A549 (cell line): ENCODE data around the gene C1GALT1. TPM values are rescaled to one million over a fixed set of nuclear protein-coding genes. Genes with fewer than 3 reads are reported as not detected.

Experiments used
- ATAC-seq, 2 experiments: fragments of 200-7000 bp in 1 of 2; fragments of >200 bp in 1 of 2; cut with Nextera tagmentation in 1 of 2; cut with Tn5 transposase in 1 of 2; 3 replicates each; pipeline versions ENCODE4 v1.8.0 to v1.9.1; 2018 to 2020; ENCODE audit warnings: mild to moderate bottlenecking in 1 of 2, moderate library complexity in 1 of 2
- CTCF ChIA-PET: fragments of 300-600 bp; sonication (Branson Sonifier 250); formaldehyde crosslinking; extraction: SDS; loops from one replicate; lab custom pipeline; 2021; ENCODE audit warnings: antibody characterized with exemption, inconsistent platforms; lab: Yijun Ruan, JAX
- POLR2A ChIA-PET: fragments of 350-600 bp; formaldehyde crosslinking; extraction: SDS; loops from one replicate; lab custom pipeline; 2021; ENCODE audit warnings: antibody characterized with exemption, inconsistent platforms; lab: Yijun Ruan, JAX
- DNase-seq, 2 experiments: peaks; one replicate each; pipeline versions ENCODE4 v3.0.0 to v3.0.0-alpha.2; 2011 to 2016; ENCODE audit warnings: low read depth in 1 of 2, low spot score in 1 of 2
- FAIRE-seq: peaks from 2 replicates; lab custom pipeline; 2011; peaks lifted over from hg19 to GRCh38; lab: Jason Lieb, UNC
- H3K27ac ChIP-seq, 2 experiments: fragments of >200 bp; sonication (Bioruptor Twin); formaldehyde crosslinking; 3 replicates each; pipeline ENCODE4 v1.5.1; 2016 to 2017
- H3K4me1 ChIP-seq: fragments of >200 bp; sonication (Bioruptor Twin); formaldehyde crosslinking; 3 replicates; pipeline ENCODE4 v1.6.1; 2016
- H3K4me2 ChIP-seq: fragments of >200 bp; sonication (Bioruptor Twin); formaldehyde crosslinking; 3 replicates; pipeline ENCODE4 v1.6.1; 2016
- H3K4me3 ChIP-seq: fragments of >200 bp; sonication (Bioruptor Twin); formaldehyde crosslinking; 3 replicates; pipeline ENCODE4 v1.5.1; 2016
- H3K9me3 ChIP-seq: fragments of >200 bp; sonication (Bioruptor Twin); formaldehyde crosslinking; 3 replicates; pipeline ENCODE4 v1.6.1; 2016
- CHD4 ChIP-seq: fragments of 200-600 bp; sonication (generic); IDR thresholded peaks from 2 replicates; pipeline ENCODE4 v1.6.1; 2016; ENCODE audit warnings: antibody characterized with exemption, mild to moderate bottlenecking, borderline replicate concordance
- EHF ChIP-seq: fragments of 250-450 bp; sonication (Bioruptor Pico); IDR thresholded peaks from 2 replicates; pipeline ENCODE4 v1.5.0; 2020; ENCODE audit warnings: mild to moderate bottlenecking
- EHMT2 ChIP-seq: fragments of 200-600 bp; sonication (generic); IDR thresholded peaks from 2 replicates; pipeline ENCODE4 v1.6.1; 2016; ENCODE audit warnings: antibody characterized with exemption, low read depth, mild to moderate bottlenecking, moderate library complexity
- FOSL2 ChIP-seq, 2 experiments: fragments of 450-650 bp in 1 of 2; fragments of >200 bp in 1 of 2; sonication (Bioruptor Twin) in 1 of 2; formaldehyde crosslinking; IDR thresholded peaks; 2 replicates each; pipeline versions ENCODE4 v1.5.0 to v1.6.1; 2016 to 2020; ENCODE audit warnings: mild to moderate bottlenecking in 1 of 2, moderate library complexity in 1 of 2
- HDAC2 ChIP-seq: fragments of 200-600 bp; sonication (generic); IDR thresholded peaks from 2 replicates; pipeline ENCODE4 v1.6.1; 2016
- HEYL ChIP-seq: fragments of 250-450 bp; sonication (Bioruptor Pico); IDR thresholded peaks from 2 replicates; pipeline ENCODE4 v1.8.0; 2021; ENCODE audit warnings: mild to moderate bottlenecking, moderate library complexity
- HOXB5 ChIP-seq: fragments of 250-450 bp; sonication (Bioruptor Pico); IDR thresholded peaks from 2 replicates; pipeline ENCODE4 v1.5.0; 2020; ENCODE audit warnings: mild to moderate bottlenecking, moderate library complexity
- JUN ChIP-seq, 2 experiments: fragments of >200 bp; sonication (Bioruptor Twin); formaldehyde crosslinking; IDR thresholded peaks; 2 replicates in 1 of 2; 3 replicates in 1 of 2; pipeline ENCODE4 v1.6.1; 2016 to 2017
- JUNB ChIP-seq: fragments of >200 bp; sonication (Bioruptor Twin); formaldehyde crosslinking; IDR thresholded peaks from 2 replicates; pipeline ENCODE4 v1.6.1; 2016
- KDM1A ChIP-seq: fragments of 200-600 bp; sonication (generic); IDR thresholded peaks from 2 replicates; pipeline ENCODE4 v1.6.1; 2016; ENCODE audit warnings: low read depth, mild to moderate bottlenecking
- NPAS2 ChIP-seq: fragments of 250-450 bp; sonication (Bioruptor Pico); IDR thresholded peaks from 2 replicates; pipeline ENCODE4 v1.8.0; 2022; ENCODE audit warnings: mild to moderate bottlenecking, moderate library complexity, borderline replicate concordance
- NR3C1 ChIP-seq: fragments of >200 bp; sonication (Bioruptor Twin); formaldehyde crosslinking; IDR thresholded peaks from 3 replicates; pipeline ENCODE4 v1.6.1; 2017
- PHF8 ChIP-seq: fragments of 200-600 bp; sonication (generic); IDR thresholded peaks from 2 replicates; pipeline ENCODE4 v1.6.1; 2016; ENCODE audit warnings: low read depth, mild to moderate bottlenecking, antibody characterized with exemption, moderate library complexity, borderline replicate concordance
- POLR2A ChIP-seq: IDR thresholded peaks from 2 replicates; pipeline ENCODE4 v1.6.1; 2012; ENCODE audit warnings: mild to moderate bottlenecking, low read length
- RFX5 ChIP-seq: fragments of 450-650 bp; IDR thresholded peaks from 2 replicates; pipeline ENCODE4 v1.7.1; 2014; ENCODE audit warnings: antibody characterized with exemption, mild to moderate bottlenecking, moderate library complexity
- ZSCAN20 ChIP-seq: fragments of 250-450 bp; sonication (Bioruptor Pico); IDR thresholded peaks from 2 replicates; pipeline ENCODE4 v1.8.0; 2022; ENCODE audit warnings: mild to moderate bottlenecking, moderate library complexity
- WGBS: methylation state at CpG from one replicate; pipeline ENCODE4 v1.1.6; 2017; ENCODE audit errors: missing lambda C conversion rate; 5-methylcytosine and 5-hydroxymethylcytosine counted together
- polyA plus RNA-seq, 4 experiments: library from polyadenylated mRNA; depleted of rRNA in 3 of 4; stranded (reverse); fragments of >200 nt; fragmentation: RNase III in 1 of 4; extraction: RNeasy Plus Mini Kit Qiagen cat#74134 plus additional on column Dnase treatment in 1 of 4; gene quantifications; 2 replicates in 3 of 4; 3 replicates in 1 of 4; pipeline ENCODE4 v1.2.3, GENCODE V29; 2011 to 2017
- TF ChIP-seq, protein P1 (sequence below): fragments of 150-350 bp; IDR thresholded peaks from 2 replicates; pipeline ENCODE4 v1.6.1; 2014; ENCODE audit warnings: low read depth, mild to moderate bottlenecking, low read length
- TF ChIP-seq, protein P2 (sequence below): fragments of 250-450 bp; sonication (Bioruptor Pico); IDR thresholded peaks from 2 replicates; pipeline ENCODE4 v1.5.0; 2021; ENCODE audit warnings: mild to moderate bottlenecking, moderate library complexity, borderline replicate concordance
- TF ChIP-seq, protein P3 (sequence below): IDR thresholded peaks from 2 replicates; pipeline ENCODE4 v1.6.1; 2012; ENCODE audit warnings: low read depth, borderline replicate concordance

Gene C1GALT1
- polyA plus RNA-seq, 2 of the 4 experiments (the other 2 are of a cell fraction): 24.1 to 50.1 TPM

DNA sequence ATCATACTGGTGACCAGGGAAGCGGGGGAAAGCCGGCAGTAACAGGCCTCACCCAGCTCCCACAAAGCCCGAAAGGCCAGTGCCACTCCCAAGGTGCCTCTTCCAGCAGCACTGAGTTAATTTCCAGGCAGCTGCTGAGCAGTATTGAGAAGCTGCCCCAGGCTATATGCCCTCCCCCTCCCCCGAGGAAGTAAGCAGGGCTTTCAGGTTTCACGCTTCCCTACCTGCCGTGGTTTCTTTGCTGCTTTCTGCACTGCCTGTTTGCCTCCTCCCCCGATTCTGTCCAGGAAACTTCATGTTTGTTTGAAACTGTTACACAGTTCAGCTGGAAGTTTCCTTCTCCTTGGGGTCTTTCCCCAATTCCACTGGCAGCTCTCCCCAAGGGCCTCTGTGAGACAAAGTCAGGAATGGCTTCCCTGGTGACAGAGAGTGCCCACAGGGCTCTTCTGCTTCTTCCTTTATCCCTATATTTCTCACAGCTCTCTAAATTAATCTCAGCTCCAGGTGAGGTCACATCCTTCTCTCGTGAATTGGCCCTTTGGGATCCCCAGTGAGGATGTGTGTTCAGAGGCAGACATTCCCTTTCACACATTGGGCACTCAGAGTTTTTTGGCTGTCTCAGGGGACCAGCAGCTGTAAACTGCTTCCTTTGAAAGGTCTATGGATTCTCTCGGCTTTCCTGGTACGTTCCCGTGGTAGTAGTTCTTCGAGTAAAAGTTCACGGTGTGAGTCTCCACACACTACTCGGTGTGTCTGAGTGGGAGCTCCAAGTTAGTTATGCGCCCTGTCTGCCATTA lies 19.4 kb downstream of the C1GALT1 start:
- no peak for ATAC-seq
- no peak overlapping the region for H3K4me3 ChIP-seq
- no peak for TF ChIP-seq KDM1A
- TF ChIP-seq POLR2A: no peak
- TF ChIP-seq ZSCAN20 (CRISPR knock-in tag): no peak
- no peak for TF ChIP-seq FOSL2 (IDR thresholded peaks at IDR 0.05)
- no peak for TF ChIP-seq FOSL2 (CRISPR knock-in tag; IDR thresholded peaks at IDR 0.05)
- no peaks in the 10 kb centered on the region for H3K4me1 ChIP-seq
- POLR2A ChIA-PET: interaction anchor here (1.0 kb wide), 1 partner anchor 12 kb away, joined by 3 read pairs; no protein-coding TSS in a partner anchor
- H3K4me2 ChIP-seq: no peak overlapping the region
- H3K9me3 ChIP-seq: peaks cover 4% of the 10 kb centered on the region; the same call in 2 of the 3 replicates
- no peak for FAIRE-seq
- CTCF ChIA-PET: interaction anchor here (0.7 to 1.3 kb wide), 3 partner anchors 20 to 98 kb away, joined by 3 to 5 read pairs (median 3); partner anchors contain the start of gene C1GALT1
- no peak overlapping the region for H3K27ac ChIP-seq
- DNase-seq: no peak
- 88% methylated on average over 15 of the region's 15 CpGs for WGBS

DNA sequence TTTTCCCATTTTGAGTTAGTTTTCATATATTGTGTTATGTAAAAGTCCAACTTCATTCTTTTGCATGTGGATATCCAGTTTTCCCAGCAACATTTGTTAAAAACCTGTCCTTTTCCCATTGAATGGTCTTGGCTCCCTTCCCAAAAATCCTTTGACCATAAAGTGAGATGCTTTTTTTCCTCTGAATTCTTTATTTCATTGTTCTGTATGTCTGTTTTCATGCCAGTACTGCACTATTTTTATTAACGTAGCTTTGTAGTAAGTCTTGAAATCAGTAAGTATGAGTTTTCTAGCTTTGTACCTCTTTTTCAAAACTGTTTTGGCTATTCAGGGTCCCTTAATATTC lies 20.0 kb downstream of the C1GALT1 start:
- Histone ChIP-seq H3K27ac (no peak overlapping the region), H3K4me2 (no peak overlapping the region), H3K9me3 (no peaks in the 10 kb centered on the region), H3K4me3 (no peak overlapping the region), H3K4me1 (no peaks in the 10 kb centered on the region)
- DNase-seq (no peak), FAIRE-seq (no peak), ATAC-seq (no peak)
- CTCF ChIA-PET: interaction anchor here (0.7 to 1.3 kb wide), 2 partner anchors 20 to 98 kb away, joined by 3 to 5 read pairs; partner anchors contain the start of gene C1GALT1
- TF ChIP-seq PHF8 (no peak), JUN (IDR thresholded peaks at IDR 0.05) (no peak), HDAC2 (no peak), RFX5 (no peak), HOXB5 (no peak), EHF (CRISPR knock-in tag) (no peak), EHMT2 (no peak), HEYL (no peak), JUNB (no peak), NR3C1 (no peak), CHD4 (no peak)
- TF ChIP-seq, protein P1, sequence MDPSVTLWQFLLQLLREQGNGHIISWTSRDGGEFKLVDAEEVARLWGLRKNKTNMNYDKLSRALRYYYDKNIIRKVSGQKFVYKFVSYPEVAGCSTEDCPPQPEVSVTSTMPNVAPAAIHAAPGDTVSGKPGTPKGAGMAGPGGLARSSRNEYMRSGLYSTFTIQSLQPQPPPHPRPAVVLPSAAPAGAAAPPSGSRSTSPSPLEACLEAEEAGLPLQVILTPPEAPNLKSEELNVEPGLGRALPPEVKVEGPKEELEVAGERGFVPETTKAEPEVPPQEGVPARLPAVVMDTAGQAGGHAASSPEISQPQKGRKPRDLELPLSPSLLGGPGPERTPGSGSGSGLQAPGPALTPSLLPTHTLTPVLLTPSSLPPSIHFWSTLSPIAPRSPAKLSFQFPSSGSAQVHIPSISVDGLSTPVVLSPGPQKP: no peak
- POLR2A ChIA-PET: no interaction called here
- WGBS: 86% methylated on average over 1 of the region's 1 CpG

DNA sequence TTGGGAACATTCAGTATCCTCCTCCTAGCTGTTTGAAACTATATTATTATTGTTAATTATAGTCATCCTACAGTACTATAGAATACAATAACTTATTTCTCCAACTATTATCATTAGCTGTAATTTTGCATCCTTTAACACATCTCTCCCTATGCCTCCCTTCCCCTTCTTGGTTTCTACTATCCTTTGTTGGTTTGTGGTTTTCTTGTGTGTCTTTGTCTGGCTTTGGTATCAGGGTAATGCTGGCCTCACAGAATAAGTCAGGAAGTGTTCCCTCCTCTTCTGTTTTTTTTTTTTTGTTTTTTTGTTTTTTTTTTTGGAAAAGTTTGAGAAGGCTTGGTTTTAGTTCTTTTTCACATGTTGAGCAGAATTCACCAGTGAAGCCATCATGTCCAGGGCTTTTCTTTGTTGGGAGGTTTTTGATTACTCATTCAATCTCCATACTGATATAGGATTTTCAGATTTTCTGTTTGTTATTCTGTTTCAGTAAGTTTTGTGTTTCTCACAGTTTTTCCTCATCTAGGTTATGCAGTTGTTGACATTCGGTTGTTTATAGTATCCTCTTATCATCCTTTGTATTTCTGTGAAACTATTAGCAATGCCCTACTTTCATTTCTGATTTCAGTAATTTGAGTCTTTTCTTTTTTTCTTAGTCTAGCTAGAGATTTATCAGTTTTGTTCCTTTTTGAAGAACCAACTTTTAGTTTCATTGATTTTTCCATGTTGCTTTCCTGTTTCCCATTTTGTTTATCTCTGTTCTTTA lies 21.6 kb downstream of the C1GALT1 start:
- Histone ChIP-seq H3K9me3 (no peaks in the 10 kb centered on the region), H3K4me2 (no peak overlapping the region), H3K4me3 (no peak overlapping the region), H3K4me1 (no peaks in the 10 kb centered on the region), H3K27ac (no peak overlapping the region)
- FAIRE-seq (no peak), DNase-seq (no peak), ATAC-seq (no peak)
- ChIA-PET CTCF (no interaction called here), POLR2A (no interaction called here)
- 78% methylated on average over 1 of the region's 1 CpG for WGBS
- no peak for TF ChIP-seq NPAS2
- TF ChIP-seq, protein P2, sequence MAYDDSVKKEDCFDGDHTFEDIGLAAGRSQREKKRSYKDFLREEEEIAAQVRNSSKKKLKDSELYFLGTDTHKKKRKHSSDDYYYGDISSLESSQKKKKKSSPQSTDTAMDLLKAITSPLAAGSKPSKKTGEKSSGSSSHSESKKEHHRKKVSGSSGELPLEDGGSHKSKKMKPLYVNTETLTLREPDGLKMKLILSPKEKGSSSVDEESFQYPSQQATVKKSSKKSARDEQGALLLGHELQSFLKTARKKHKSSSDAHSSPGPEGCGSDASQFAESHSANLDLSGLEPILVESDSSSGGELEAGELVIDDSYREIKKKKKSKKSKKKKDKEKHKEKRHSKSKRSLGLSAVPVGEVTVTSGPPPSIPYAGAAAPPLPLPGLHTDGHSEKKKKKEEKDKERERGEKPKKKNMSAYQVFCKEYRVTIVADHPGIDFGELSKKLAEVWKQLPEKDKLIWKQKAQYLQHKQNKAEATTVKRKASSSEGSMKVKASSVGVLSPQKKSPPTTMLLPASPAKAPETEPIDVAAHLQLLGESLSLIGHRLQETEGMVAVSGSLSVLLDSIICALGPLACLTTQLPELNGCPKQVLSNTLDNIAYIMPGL (CRISPR knock-in tag): no peak
- TF ChIP-seq HDAC2: no peak
- TF ChIP-seq JUN (IDR thresholded peaks at IDR 0.05): no peak
- TF ChIP-seq, protein P3, sequence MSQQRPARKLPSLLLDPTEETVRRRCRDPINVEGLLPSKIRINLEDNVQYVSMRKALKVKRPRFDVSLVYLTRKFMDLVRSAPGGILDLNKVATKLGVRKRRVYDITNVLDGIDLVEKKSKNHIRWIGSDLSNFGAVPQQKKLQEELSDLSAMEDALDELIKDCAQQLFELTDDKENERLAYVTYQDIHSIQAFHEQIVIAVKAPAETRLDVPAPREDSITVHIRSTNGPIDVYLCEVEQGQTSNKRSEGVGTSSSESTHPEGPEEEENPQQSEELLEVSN: no peak
